LNCAP (cell line): ENCODE data around the gene CERS2.

ENCODE experiments used
- CTCF ChIP-seq: fragments of 450-650 bp; IDR thresholded peaks from 2 replicates; pipeline ENCODE4 v1.5.1; 2017; ENCODE audit warnings: mild to moderate bottlenecking

Gene CERS2

GRCh38 chr1:151001602-151002001, 27.0 kb upstream of the CERS2 start:
- TF ChIP-seq CTCF: no peak

- no peak for TF ChIP-seq CTCF
Measured at GRCh38 chr1:151000408-151000807, 25.8 kb upstream of the CERS2 start.

GRCh38 chr1:150999926-151000325, 25.3 kb upstream of the CERS2 start:
- TF ChIP-seq CTCF: no peak

- TF ChIP-seq CTCF: no peak
Measured at GRCh38 chr1:150999051-150999674, 24.5 kb upstream of the CERS2 start.

GRCh38 chr1:150997949-150998348, 23.3 kb upstream of the CERS2 start:
- TF ChIP-seq CTCF: no peak

GRCh38 chr1:150997126-150997872, 22.7 kb upstream of the CERS2 start:
- TF ChIP-seq CTCF: no peak

- TF ChIP-seq CTCF: peak; percentile 96
Measured at GRCh38 chr1:150995896-150996295, 21.3 kb upstream of the CERS2 start.
